WI38 (cell line): ENCODE data around the gene ATCAY.

Experiments
- H3K4me3 ChIP-seq: 2 replicates; pipeline ENCODE4 v1.5.1; 2011; ENCODE audit warnings: low read depth, mild to moderate bottlenecking, control low read depth, low read length
- TF ChIP-seq, protein P1 (sequence below): IDR thresholded peaks from 2 replicates; pipeline ENCODE4 v1.5.1; 2012; ENCODE audit warnings: low read depth, mild to moderate bottlenecking, control low read depth, low read length

The ATCAY gene

DNA sequence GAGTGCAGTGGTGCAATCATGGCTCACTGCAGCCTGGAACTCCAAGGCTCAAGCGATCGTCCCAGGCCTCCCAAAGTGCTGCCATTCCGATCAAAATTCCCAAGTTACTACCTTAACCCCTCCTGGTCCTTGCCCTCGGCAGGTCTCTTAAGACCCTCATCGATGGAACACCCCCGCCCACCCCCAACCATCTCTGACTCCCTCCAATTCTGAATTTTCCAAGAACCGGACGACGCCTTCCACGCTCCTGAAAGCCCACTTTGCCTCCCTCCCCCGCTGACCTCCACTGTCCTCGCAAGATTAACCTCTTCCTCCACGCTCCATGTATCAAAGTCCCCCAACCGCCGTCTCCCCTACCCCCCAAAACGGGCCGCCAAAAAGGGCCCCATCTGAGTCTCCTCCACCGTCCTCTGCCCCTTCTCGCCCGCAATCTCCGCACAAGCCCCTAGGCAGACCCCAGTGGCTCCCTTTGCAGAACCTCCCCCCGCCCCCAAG lies 89.9 kb downstream of the ATCAY start:
- TF ChIP-seq, protein P1, sequence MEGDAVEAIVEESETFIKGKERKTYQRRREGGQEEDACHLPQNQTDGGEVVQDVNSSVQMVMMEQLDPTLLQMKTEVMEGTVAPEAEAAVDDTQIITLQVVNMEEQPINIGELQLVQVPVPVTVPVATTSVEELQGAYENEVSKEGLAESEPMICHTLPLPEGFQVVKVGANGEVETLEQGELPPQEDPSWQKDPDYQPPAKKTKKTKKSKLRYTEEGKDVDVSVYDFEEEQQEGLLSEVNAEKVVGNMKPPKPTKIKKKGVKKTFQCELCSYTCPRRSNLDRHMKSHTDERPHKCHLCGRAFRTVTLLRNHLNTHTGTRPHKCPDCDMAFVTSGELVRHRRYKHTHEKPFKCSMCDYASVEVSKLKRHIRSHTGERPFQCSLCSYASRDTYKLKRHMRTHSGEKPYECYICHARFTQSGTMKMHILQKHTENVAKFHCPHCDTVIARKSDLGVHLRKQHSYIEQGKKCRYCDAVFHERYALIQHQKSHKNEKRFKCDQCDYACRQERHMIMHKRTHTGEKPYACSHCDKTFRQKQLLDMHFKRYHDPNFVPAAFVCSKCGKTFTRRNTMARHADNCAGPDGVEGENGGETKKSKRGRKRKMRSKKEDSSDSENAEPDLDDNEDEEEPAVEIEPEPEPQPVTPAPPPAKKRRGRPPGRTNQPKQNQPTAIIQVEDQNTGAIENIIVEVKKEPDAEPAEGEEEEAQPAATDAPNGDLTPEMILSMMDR, result no peak

DNA sequence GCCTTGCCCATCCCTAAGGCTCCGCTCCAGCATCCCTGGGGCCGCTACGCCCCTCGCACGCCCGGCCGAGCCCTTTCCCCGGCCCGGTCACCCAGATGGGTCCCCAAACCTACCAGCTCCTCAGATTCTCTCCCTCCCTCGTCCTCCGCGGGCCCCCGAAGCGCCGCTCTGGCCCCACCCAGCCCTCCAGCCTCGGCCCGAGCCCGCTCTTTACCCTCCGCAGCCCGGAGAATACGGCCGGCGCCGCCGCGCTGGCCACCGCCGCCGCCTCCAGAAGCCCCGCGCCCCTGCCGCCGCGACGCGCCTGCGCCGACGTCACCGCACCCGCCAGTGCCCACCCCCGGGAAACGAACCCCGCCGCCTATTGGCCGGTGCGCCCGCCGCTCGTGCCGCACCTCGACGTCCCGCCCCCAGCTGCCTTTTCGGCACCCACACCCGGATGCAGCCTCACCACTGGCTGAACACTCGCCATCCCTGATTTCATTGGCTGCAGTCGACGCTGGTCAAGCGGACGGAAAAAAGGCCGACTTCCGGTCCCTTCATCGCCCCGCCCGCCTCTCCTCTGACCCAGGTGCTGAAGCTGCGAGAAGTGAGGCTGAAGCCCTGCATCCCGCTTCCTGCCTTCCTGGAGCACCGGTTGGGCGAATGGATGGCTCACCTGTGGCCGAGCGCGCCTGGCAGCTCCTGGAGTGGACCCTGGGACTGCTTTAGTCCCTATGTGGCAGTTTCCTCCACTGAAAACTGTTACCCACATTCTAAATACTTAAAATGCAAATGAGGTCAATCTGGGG lies 90.5 kb downstream of the ATCAY start, which contains the start of gene DAPK3:
Gene DAPK3, minus strand, starts transcription at position 292 of the 791 bp plus-strand sequence. CDS start 1,364 bp downstream, outside the sequence.
- TF ChIP-seq, protein P1, result no peak
- H3K4me3 ChIP-seq, result peak within 1 kb of the TSS; percentile 92

More for the DNA sequence above, 89.9 kb downstream of the ATCAY start:
- peak overlapping the region; percentile 92 for H3K4me3 ChIP-seq

DNA sequence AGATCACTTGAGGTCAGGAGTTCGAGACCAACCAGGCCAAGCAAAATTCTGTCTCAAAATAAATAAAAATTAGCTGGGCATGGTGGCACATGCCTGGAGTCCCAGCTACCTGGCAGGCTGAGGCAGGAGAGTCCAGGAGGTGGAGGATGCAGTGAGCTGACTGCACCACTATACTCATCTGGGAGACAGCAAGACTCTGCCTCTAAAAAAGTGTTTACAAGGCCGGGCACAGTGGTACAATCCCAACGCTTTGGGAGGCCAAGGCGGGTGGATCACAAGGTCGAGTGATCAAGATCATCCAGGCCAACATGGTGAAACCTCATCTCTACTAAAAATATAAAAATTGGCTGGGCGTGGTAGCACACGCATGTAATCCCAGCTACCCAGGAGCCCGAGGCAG lies 94.7 kb downstream of the ATCAY start:
- no peak overlapping the region for H3K4me3 ChIP-seq
- TF ChIP-seq, protein P1, result no peak

DNA sequence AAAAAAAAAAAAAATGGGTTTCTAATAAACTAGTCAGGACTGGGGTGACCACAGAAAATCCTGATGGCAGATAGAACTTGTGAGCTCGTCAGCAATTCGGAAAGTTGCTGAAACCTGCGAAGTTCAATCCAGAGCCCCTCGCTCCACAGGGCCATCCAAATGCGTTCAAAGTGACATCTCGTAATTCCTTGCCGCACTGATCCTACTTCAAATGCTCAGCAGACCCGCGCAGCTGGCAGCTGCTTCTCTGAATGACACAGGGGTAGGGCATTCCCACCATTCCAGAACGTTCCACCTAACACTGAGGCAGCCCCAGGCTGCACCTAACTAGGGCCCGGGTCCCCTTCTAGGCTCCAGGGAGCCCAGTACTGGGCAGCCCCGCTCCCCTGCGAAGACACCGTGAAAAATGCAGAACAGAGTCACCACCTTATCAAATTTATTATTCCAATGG lies 95.2 kb downstream of the ATCAY start:
- no peak overlapping the region for H3K4me3 ChIP-seq

DNA sequence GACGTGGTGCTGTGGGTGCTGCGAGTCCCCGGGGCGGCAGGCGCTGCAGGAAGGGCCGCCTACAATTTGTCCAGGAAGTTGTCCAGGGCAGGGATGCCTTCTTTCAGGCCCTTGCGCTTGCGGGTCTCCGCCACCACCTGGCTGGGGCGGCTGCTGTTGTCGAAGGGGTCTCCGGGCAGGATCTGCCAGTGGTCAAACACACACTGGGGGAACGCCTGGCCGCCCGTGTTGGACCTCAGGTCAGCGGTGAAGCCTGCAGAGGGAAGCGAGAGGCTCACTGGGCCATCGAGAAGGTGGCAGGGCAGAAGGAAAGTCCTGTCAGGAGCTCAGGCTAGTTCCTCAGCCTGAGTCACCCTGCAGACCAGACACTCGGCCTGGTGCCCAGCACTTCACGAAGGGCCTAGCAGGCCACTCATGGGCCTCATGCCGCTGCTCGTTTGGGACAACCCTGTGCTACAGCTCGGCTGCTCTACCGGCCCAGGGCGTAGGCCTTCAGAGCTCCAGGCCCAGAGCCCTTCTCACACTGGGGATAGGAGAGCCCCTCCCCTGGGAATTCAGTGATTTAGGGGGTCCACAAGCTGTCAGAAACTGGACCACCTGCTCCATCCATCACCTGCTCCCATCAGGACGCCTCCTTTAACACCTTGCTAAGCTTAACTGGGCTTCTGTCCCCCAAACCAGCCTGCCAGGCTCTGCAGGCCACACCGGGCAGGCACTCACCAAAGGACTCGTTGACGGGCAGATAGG lies 96.2 kb downstream of the ATCAY start:
- TF ChIP-seq, protein P1, result no peak

More for the DNA sequence above, 95.2 kb downstream of the ATCAY start:
- TF ChIP-seq, protein P1, result no peak

More for the DNA sequence above, 96.2 kb downstream of the ATCAY start:
- no peak overlapping the region for H3K4me3 ChIP-seq
